ENCODE measurements around the gene KCNIP4. TPM values are rescaled to one million over a fixed set of nuclear protein-coding genes. Genes with fewer than 3 reads are reported as not detected.

KCNIP4 gene
- total and polyA plus RNA-seq, 12 donors: 0.44 to 4.1 (median 1.6) TPM

DNA sequence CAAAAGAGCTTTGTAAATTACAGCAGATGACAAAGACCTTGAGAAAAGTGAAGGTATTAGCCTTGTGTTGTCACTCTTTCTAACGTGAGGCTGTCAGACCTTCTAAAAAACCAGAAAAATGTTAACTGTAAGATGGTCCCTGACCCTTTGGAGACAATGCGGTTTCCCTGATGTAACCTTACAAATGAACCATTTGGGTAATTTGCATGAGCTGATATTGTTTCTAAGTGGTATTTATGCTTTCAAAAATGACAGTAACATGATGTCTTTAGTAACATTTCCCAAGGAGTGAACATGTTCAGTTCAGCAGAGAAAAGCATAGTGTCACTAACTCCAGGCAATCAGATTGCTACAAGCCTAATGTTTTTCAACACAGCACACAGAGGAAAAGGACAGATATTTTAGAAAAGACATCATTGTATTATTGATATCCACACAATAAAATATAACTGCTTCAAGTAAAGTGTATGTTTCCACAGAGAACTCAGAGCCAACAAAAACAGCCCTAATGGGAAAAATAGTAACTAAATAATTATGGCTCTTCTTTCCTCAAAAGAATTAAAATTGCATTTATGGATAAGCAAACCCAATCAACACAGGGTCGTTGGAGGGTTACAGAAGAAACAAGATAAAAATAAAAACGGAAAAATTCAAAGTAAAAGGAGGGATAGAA is 434.4 kb downstream of the KCNIP4 start:
- Histone ChIP-seq H3K9me3 (replicated peaks in 1 of 3) (no peaks in the 10 kb centered on the region), H3K4me1 (replicated peaks in 1 of 2) (no peaks in the 10 kb centered on the region), H3K4me3 (no peak overlapping the region), H3K36me3 (replicated peaks in 1 of 2) (no peaks in the 10 kb centered on the region), H3K27me3 (no peaks in the 10 kb centered on the region), H3K27ac (no peak overlapping the region)
- intact Hi-C loops (cut with DNase I): no loop called here
- no peak for DNase-seq
- 40 to 49% (median 46%) methylated on average over 4 of the region's 4 CpGs for WGBS, 4 donors
- TF ChIP-seq POLR2A (IDR thresholded peaks at IDR 0.05): no peak
- TF ChIP-seq, protein P1, sequence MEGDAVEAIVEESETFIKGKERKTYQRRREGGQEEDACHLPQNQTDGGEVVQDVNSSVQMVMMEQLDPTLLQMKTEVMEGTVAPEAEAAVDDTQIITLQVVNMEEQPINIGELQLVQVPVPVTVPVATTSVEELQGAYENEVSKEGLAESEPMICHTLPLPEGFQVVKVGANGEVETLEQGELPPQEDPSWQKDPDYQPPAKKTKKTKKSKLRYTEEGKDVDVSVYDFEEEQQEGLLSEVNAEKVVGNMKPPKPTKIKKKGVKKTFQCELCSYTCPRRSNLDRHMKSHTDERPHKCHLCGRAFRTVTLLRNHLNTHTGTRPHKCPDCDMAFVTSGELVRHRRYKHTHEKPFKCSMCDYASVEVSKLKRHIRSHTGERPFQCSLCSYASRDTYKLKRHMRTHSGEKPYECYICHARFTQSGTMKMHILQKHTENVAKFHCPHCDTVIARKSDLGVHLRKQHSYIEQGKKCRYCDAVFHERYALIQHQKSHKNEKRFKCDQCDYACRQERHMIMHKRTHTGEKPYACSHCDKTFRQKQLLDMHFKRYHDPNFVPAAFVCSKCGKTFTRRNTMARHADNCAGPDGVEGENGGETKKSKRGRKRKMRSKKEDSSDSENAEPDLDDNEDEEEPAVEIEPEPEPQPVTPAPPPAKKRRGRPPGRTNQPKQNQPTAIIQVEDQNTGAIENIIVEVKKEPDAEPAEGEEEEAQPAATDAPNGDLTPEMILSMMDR (IDR thresholded peaks at IDR 0.05): no peak

DNA sequence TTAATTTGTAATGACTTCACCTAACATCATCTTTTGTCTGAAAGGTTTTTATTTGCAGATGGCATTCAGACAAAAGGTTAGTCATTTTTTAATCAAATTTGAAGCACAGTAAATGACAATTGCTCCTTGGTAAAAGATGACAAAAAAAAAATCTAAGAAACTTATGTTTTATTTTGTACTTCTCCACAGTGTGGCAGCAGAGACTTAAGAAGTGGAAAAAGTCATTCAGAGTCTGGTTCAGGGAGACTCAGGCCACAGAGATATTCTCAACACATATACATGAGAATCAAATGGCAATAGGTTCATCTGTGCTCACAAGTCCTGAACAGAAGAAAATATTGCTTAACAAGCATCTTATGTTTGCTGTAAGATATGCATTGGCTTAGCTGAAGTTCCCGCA is 436.2 kb downstream of the KCNIP4 start:
- 84 to 92% (median 90%) methylated on average over 1 of the region's 1 CpG for WGBS, 4 donors
- intact Hi-C loops (cut with DNase I): no loop called here
- no peaks in the 10 kb centered on the region for H3K27me3 ChIP-seq

DNA sequence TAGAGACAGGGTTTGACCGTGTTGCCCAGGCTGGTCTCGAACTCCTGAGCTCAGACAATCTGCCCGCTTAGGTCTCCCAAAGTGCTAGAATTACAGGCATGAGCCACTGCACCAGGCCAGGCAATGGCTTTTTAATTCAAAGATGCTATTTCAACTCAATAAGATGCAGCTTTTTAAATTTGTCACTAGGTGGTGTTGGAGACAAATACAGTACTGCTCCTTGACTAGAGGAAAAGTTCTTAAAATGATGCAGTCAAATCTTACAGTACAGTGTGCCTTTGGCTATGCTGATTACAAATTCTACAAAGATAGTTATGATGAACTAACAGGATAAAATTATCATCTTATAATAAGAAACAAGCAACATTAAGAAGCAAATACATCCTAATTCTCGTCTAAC is 441.1 kb downstream of the KCNIP4 start:
- no peaks in the 10 kb centered on the region for H3K36me3 ChIP-seq (replicated peaks in 1 of 2)
- H3K9me3 ChIP-seq (replicated peaks in 1 of 3): no peaks in the 10 kb centered on the region
- intact Hi-C loops (cut with DNase I): no loop called here
- H3K27ac ChIP-seq: no peak overlapping the region
- no peaks in the 10 kb centered on the region for H3K4me1 ChIP-seq (replicated peaks in 1 of 2)
- DNase-seq: no peak
- H3K4me3 ChIP-seq: no peak overlapping the region
- TF ChIP-seq POLR2A (IDR thresholded peaks at IDR 0.05): no peak
- TF ChIP-seq, protein P1 (IDR thresholded peaks at IDR 0.05): peak in 1 of 6 experiments; percentile 6
- WGBS, 4 donors: 82 to 97% (median 91%) methylated on average over 3 to 4 of the region's 4 CpGs
- H3K27me3 ChIP-seq: no peaks in the 10 kb centered on the region

More for the DNA sequence above, 436.2 kb downstream of the KCNIP4 start:
- TF ChIP-seq POLR2A (IDR thresholded peaks at IDR 0.05): no peak
- TF ChIP-seq, protein P1 (IDR thresholded peaks at IDR 0.05): peak; percentile 15 to 68 (median 62)
- Histone ChIP-seq H3K4me3 (no peak overlapping the region), H3K9me3 (replicated peaks in 1 of 3) (no peaks in the 10 kb centered on the region), H3K4me1 (replicated peaks in 1 of 2) (no peaks in the 10 kb centered on the region), H3K27ac (no peak overlapping the region), H3K36me3 (replicated peaks in 1 of 2) (no peaks in the 10 kb centered on the region)
- DNase-seq: peak in 3 of 7 donors; percentile 5 to 21 (median 17)

DNA sequence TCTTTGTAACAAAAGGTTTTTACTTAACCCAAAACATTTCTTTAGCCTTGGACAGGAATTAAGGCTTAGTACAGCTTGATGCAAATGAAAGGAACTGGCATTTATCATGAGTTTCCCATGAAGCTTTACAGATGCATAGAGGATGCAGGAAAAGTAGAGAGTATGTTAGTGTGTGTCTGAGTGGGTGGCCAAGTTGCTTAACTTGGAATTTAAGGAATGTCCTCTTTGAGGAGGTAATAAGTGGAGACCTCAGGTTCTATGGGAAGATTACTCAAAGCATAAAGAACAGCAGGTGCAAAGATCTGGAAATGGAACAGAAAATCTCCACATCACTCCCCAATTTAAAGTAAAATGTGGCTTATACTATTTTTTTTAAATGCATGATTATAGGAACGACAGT is 457.9 kb downstream of the KCNIP4 start:
- Histone ChIP-seq H3K36me3 (replicated peaks in 1 of 2) (no peaks in the 10 kb centered on the region), H3K4me1 (replicated peaks in 1 of 2) (no peaks in the 10 kb centered on the region), H3K9me3 (replicated peaks in 1 of 3) (no peaks in the 10 kb centered on the region), H3K4me3 (no peak overlapping the region), H3K27ac (no peak overlapping the region), H3K27me3 (no peaks in the 10 kb centered on the region)
- no peak for DNase-seq
- TF ChIP-seq, protein P1 (IDR thresholded peaks at IDR 0.05): no peak
- TF ChIP-seq POLR2A (IDR thresholded peaks at IDR 0.05): no peak
- 67 to 91% (median 75%) methylated on average over 1 of the region's 1 CpG for WGBS, 4 donors
- intact Hi-C loops (cut with DNase I): no loop called here
